22Rv1 (cell line): ENCODE results near the gene CIROP.

ENCODE experiments used
- H3K27ac ChIP-seq: fragments of 450-650 bp; 2 replicates; pipeline ENCODE4 v1.5.1; 2017
- CTCF ChIP-seq: fragments of 450-650 bp; IDR thresholded peaks from 2 replicates; pipeline ENCODE4 v1.5.1; 2017; ENCODE audit warnings: mild to moderate bottlenecking
- ZFX ChIP-seq: fragments of 450-650 bp; IDR thresholded peaks from 2 replicates; pipeline ENCODE4 v1.6.1; 2017; ENCODE audit warnings: antibody characterized with exemption, borderline replicate concordance

The CIROP gene

GRCh38 chr14:23077962-23078361, 26.8 kb downstream of the CIROP start:
- TF ChIP-seq ZFX (no peak), CTCF (no peak)
- peak overlapping the region; percentile 17; the same call in 1 of the 2 replicates for H3K27ac ChIP-seq

- no peak for TF ChIP-seq ZFX
- TF ChIP-seq CTCF, result peak; percentile 81
- H3K27ac ChIP-seq, result peak overlapping the region; percentile 17; the same call in 1 of the 2 replicates
Observed at GRCh38 chr14:23076785-23077408, 27.9 kb downstream of the CIROP start.

GRCh38 chr14:23074906-23075305, 29.9 kb downstream of the CIROP start:
- H3K27ac ChIP-seq, result no peak overlapping the region
- TF ChIP-seq CTCF, result no peak
- TF ChIP-seq ZFX, result no peak

- H3K27ac ChIP-seq, result peak overlapping the region; percentile 93
- no peak for TF ChIP-seq ZFX
- no peak for TF ChIP-seq CTCF
Observed at GRCh38 chr14:23071921-23072539, 32.8 kb downstream of the CIROP start.

GRCh38 chr14:23071244-23071920, 33.4 kb downstream of the CIROP start:
- H3K27ac ChIP-seq, result peak overlapping the region; percentile 93
- TF ChIP-seq ZFX, result no peak
- no peak for TF ChIP-seq CTCF

GRCh38 chr14:23070262-23071129, 34.3 kb downstream of the CIROP start:
- H3K27ac ChIP-seq, result peak overlapping the region; percentile 93
- TF ChIP-seq ZFX, result no peak
- no peak for TF ChIP-seq CTCF
